NCI-H2196 (cell line): Measurements from ENCODE around the gene IKBKE.
"Not testable (repeated sequence)": the region's sequence is repeated elsewhere in the genome, so short reads cannot be mapped to it uniquely, and the experiment has no call there.

Experiments
- DNase-seq: peaks from one replicate; lab custom pipeline; 2025; ENCODE audit not compliant: unreplicated experiment; lab: John Stamatoyannopoulos, UW

The IKBKE gene

GRCh38 chr1:206472454-206472853 is 2.2 kb downstream of the IKBKE start:
- DNase-seq: no peak

GRCh38 chr1:206472886-206473285 is 2.6 kb downstream of the IKBKE start:
- no peak for DNase-seq

- no peak for DNase-seq
These were observed 5.8 kb downstream of the IKBKE start for GRCh38 chr1:206476058-206476457.

- DNase-seq: no peak
These were observed 6.3 kb downstream of the IKBKE start for GRCh38 chr1:206476591-206476990.

- DNase-seq: no peak
These were observed 6.8 kb downstream of the IKBKE start for GRCh38 chr1:206477110-206477509.

GRCh38 chr1:206477581-206478380 is 7.5 kb downstream of the IKBKE start:
- no peak for DNase-seq

- DNase-seq: no peak
These were observed 8.5 kb downstream of the IKBKE start for GRCh38 chr1:206478746-206479145.

- DNase-seq: peak; percentile 76
These were observed 9.2 kb downstream of the IKBKE start for GRCh38 chr1:206479183-206480125.

- DNase-seq: no peak
These were observed 9.9 kb downstream of the IKBKE start for GRCh38 chr1:206480211-206480610.

- DNase-seq: no peak
These were observed 12.3 kb downstream of the IKBKE start for GRCh38 chr1:206482611-206483010.

- DNase-seq: not testable (repeated sequence)
These were observed 13.6 kb downstream of the IKBKE start for GRCh38 chr1:206483864-206484263.

- DNase-seq: no peak
These were observed 14.6 kb downstream of the IKBKE start for GRCh38 chr1:206484901-206485300.

- no peak for DNase-seq
These were observed 16.9 kb downstream of the IKBKE start for GRCh38 chr1:206486995-206487788.

GRCh38 chr1:206487970-206488369 is 17.7 kb downstream of the IKBKE start:
- DNase-seq: no peak

- no peak for DNase-seq
These were observed 18.2 kb downstream of the IKBKE start for GRCh38 chr1:206488466-206488865.

- DNase-seq: peak; percentile 85
These were observed 19.9 kb downstream of the IKBKE start for GRCh38 chr1:206489980-206490770.

GRCh38 chr1:206490771-206491405 is 20.6 kb downstream of the IKBKE start:
- DNase-seq: no peak

- DNase-seq: peak; percentile 47
These were observed 21.3 kb downstream of the IKBKE start for GRCh38 chr1:206491616-206492015.

- no peak for DNase-seq
These were observed 22.3 kb downstream of the IKBKE start for GRCh38 chr1:206492589-206492988.

GRCh38 chr1:206493279-206493678 is 23.0 kb downstream of the IKBKE start:
- no peak for DNase-seq
